Prostate gland (tissue), 2 donors: ENCODE data around the gene CYTH4. TPM values are rescaled to one million over a fixed set of nuclear protein-coding genes. Genes with fewer than 3 reads are reported as not detected.

ENCODE experiments used
- DNase-seq: peaks from one replicate; pipeline ENCODE4 v3.0.0-alpha.2; 2019; ENCODE audit warnings: low spot score
- H3K27ac ChIP-seq, 2 donors: fragments of 200-600 bp; sonication (generic); 2 replicates each; pipeline ENCODE4 v1.5.1; 2017 to 2019
- H3K27me3 ChIP-seq: fragments of 200-600 bp; sonication (generic); replicated peaks from 2 replicates; pipeline ENCODE4 v1.5.1; 2019; ENCODE audit not compliant: insufficient read depth
- H3K36me3 ChIP-seq, 2 donors: fragments of 200-600 bp; sonication (generic); 1 replicate in 1 of 2; 2 replicates in 1 of 2; pipeline versions ENCODE4 v1.5.1 to v1.8.1; 2017 to 2019
- H3K4me1 ChIP-seq: fragments of 200-600 bp; sonication (generic); replicated peaks from 2 replicates; pipeline ENCODE4 v1.5.1; 2019
- H3K4me3 ChIP-seq, 2 donors: fragments of 200-600 bp; sonication (generic); 2 replicates each; pipeline ENCODE4 v1.5.1; 2017 to 2019
- H3K9me3 ChIP-seq: fragments of 200-600 bp; sonication (generic); 2 replicates; pipeline ENCODE4 v1.5.1; 2017
- CTCF ChIP-seq, 4 experiments: fragments of 200-600 bp in 2 of 4; fragments of 450-650 bp in 2 of 4; sonication (generic) in 2 of 4; IDR thresholded peaks; 1 replicate in 3 of 4; 2 replicates in 1 of 4; pipeline ENCODE4 v1.5.1; 2016 to 2019; ENCODE audit warnings: antibody characterized with exemption in 4 of 4, mild to moderate bottlenecking in 2 of 4, moderate library complexity in 2 of 4
- POLR2A ChIP-seq: fragments of 450-650 bp; IDR thresholded peaks from one replicate; pipeline ENCODE4 v1.6.1; 2016; ENCODE audit warnings: antibody characterized with exemption, mild to moderate bottlenecking
- POLR2AphosphoS5 ChIP-seq: sonication (generic); formaldehyde crosslinking; IDR thresholded peaks from one replicate; pipeline ENCODE4 v1.6.1; 2017; ENCODE audit warnings: antibody characterized with exemption
- WGBS: methylation state at CpG from one replicate; pipeline ENCODE4 v1.1.5; 2018; 5-methylcytosine and 5-hydroxymethylcytosine counted together
- intact Hi-C: fragments of 100-400 bp; cut with DNase I; formaldehyde crosslinking; loops from one replicate; pipeline ENCODE4 v1.14.2; 2022
- total RNA-seq, 2 donors: library from RNA; depleted of rRNA; stranded (reverse); fragments of >200 nt; gene quantifications; one replicate each; pipeline ENCODE4 v1.1.0, GENCODE V29; 2016

Gene CYTH4
- total RNA-seq, 2 donors from 2014 or later = 4.7 to 5.5 TPM

DNA sequence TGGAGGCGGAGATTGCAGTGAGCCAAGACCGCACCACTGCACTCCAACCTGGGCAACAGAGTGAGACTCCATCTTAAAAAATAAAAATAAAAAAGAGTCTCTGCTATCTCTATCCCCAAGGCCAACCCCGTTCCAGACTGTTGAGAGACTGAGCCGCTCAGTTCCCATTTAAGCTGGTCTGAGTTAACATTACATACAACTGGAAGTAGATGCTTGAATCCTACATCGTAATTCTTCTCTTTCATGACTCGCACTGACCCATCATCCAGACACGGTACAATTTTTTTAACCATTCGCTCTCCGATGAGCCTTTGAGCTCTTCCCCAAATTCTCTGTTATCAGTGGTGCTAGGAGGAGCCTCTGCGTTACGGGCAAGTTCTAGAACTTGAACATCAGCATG, 4.9 kb upstream of the CYTH4 start:
- Histone ChIP-seq H3K27ac (no peak overlapping the region), H3K9me3 (no peaks in the 10 kb centered on the region), H3K27me3 (peaks cover 4% of the 10 kb centered on the region), H3K4me3 (no peak overlapping the region), H3K4me1 (no peaks in the 10 kb centered on the region), H3K36me3 (no peaks in the 10 kb centered on the region)
- WGBS = 82% methylated on average over 11 of the region's 11 CpGs
- no peak for DNase-seq
- TF ChIP-seq POLR2AphosphoS5 (no peak), CTCF (IDR thresholded peaks at IDR 0.05) (no peak), POLR2A (no peak)
- intact Hi-C loops = no loop called here

DNA sequence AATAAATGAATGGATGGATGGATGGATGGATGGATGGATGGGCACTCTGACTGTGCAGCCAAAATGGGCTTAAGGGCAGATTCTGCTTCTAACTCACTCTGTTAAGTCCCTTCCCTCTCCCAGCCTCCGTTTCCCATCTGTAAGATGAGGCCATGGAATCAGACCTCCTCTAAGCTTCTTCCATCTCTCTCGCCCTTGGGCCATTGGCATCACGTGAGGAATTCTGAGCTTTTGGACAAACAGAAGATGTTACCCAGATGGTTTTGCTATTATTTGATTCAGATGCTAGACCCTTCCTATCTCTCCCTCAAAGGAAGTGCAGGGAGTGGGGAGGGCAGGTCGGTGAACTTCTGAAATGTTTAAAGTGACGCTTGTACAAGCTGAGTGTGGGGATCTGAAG, 4.0 kb upstream of the CYTH4 start:
- peaks cover 5% of the 10 kb centered on the region for H3K27me3 ChIP-seq
- H3K4me1 ChIP-seq = no peaks in the 10 kb centered on the region
- no peak overlapping the region for H3K27ac ChIP-seq
- no peaks in the 10 kb centered on the region for H3K36me3 ChIP-seq
- no peaks in the 10 kb centered on the region for H3K9me3 ChIP-seq
- TF ChIP-seq CTCF (IDR thresholded peaks at IDR 0.05) (no peak), POLR2A (no peak), POLR2AphosphoS5 (no peak)
- WGBS = 65% methylated on average over 5 of the region's 5 CpGs
- H3K4me3 ChIP-seq = no peak overlapping the region
- DNase-seq = no peak
- intact Hi-C loops = no loop called here

DNA sequence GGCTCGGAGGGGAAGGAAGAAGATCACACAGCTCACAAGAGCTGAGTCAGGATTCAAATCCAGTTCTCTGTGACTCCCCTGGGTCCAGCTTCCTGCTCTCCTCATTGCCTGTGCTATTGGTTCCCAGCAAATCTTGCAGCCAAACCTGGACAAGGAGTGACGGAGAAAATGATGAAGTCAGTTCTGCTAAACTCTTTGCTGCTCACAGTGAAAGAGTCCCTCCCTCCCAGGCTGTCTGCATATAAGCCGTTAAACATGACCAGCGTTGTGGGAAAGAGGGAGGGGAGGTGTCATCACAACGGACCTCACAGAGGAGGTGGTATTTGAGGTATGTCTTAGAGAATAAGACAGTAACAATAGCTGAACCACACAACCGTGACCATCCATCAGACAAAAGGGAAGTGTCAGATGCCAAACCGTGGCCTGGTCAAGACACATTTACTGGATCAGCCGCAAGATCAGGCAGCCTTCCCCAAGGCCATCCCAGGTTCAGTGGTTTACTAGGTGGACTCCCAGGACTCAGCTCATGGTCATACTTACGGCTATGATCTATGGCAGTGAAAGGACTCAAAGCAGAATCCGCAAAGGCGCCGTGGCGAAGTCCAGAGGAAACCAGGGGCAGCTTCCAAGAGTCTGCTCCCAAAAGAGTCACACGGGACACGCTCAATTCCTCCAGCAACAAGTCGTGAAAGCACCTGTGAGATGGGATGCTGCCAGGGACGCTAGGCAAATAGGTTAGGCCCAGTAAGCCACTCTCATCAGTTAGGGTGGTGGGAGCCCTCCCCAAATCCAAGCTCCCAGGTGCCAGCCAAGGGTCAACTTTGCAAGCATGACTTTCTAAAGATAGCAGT, 2.8 kb upstream of the CYTH4 start:
- Histone ChIP-seq H3K9me3 (no peaks in the 10 kb centered on the region), H3K4me1 (no peaks in the 10 kb centered on the region), H3K27me3 (peaks cover 4% of the 10 kb centered on the region), H3K4me3 (no peak overlapping the region), H3K36me3 (no peaks in the 10 kb centered on the region), H3K27ac (no peak overlapping the region)
- 61% methylated on average over 17 of the region's 17 CpGs for WGBS
- TF ChIP-seq CTCF (IDR thresholded peaks at IDR 0.05) (no peak), POLR2A (no peak), POLR2AphosphoS5 (no peak)
- DNase-seq = no peak
- intact Hi-C loops = no loop called here

DNA sequence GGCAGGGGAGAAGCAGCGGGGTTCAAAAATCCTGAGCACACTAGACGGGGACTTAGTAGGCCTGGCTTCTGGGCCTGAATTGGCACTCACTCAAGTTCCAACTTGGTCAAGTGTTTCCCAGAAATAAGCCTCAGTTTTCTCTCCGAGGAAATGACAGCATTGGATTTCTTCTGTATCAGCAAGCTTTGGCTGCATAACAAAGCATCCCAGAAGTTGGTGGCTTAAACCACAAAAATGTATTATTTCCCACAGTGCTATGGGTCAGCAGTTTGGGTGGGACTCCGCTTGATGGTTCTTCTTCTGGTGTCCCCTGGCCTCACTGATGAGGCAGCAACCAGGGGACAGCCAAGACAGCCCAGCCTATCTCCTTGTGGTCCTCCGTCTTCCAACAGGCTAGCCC, 1.6 kb upstream of the CYTH4 start:
- WGBS = 97% methylated on average over 5 of the region's 5 CpGs
- Histone ChIP-seq H3K4me1 (no peaks in the 10 kb centered on the region), H3K27ac (no peak overlapping the region), H3K9me3 (no peaks in the 10 kb centered on the region), H3K36me3 (no peaks in the 10 kb centered on the region), H3K4me3 (no peak overlapping the region), H3K27me3 (peaks cover 4% of the 10 kb centered on the region)
- no peak for TF ChIP-seq CTCF (IDR thresholded peaks at IDR 0.05)
- TF ChIP-seq POLR2A = no peak
- TF ChIP-seq POLR2AphosphoS5 = no peak
- no peak for DNase-seq
- intact Hi-C loops = no loop called here

DNA sequence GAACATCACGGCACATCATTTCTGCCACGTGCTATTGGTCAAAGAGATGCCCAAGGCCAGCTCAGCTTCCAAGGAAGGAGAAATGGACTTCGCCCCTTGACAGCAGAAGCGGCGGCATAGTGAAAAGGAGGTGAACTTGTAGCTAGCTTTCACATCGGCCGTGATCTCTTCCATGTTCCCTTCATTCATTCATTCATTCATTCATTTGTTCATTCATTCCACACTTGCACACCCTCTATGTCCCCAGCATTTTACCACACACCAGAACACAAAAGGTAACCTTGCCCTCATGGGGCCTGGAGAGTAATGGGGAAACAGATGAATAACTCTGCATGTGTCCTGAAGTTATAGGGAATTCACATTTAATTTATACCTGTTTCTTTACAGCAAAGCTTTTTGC, 1.1 kb upstream of the CYTH4 start:
- no peaks in the 10 kb centered on the region for H3K9me3 ChIP-seq
- H3K4me3 ChIP-seq = no peak overlapping the region
- peaks cover 4% of the 10 kb centered on the region for H3K27me3 ChIP-seq
- no peak overlapping the region for H3K27ac ChIP-seq
- 83% methylated on average over 7 of the region's 7 CpGs for WGBS
- TF ChIP-seq CTCF (IDR thresholded peaks at IDR 0.05) (no peak), POLR2AphosphoS5 (no peak), POLR2A (no peak)
- H3K36me3 ChIP-seq = no peaks in the 10 kb centered on the region
- no peak for DNase-seq
- intact Hi-C loops = no loop called here
- no peaks in the 10 kb centered on the region for H3K4me1 ChIP-seq
